ENCODE results near the gene ARSA. TPM values are rescaled to one million over a fixed set of nuclear protein-coding genes. Genes with fewer than 3 reads are reported as not detected.

The ARSA gene
- total and polyA plus RNA-seq, 7 donors: 10.8 to 56.9 (median 24.8) TPM

- no peak for TF ChIP-seq CTCF (IDR thresholded peaks at IDR 0.05)
- no peak for TF ChIP-seq POLR2AphosphoS5 (IDR thresholded peaks at IDR 0.05)
- no peak for TF ChIP-seq POLR2A (IDR thresholded peaks at IDR 0.05)
- no peak for TF ChIP-seq EP300 (IDR thresholded peaks at IDR 0.05)
- Histone ChIP-seq H3K27me3 (peaks cover 16 to 88% (median 51%) of the 10 kb centered on the region in 3 donors), H3K4me1 (no peaks in the 10 kb centered on the region), H3K36me3 (no peaks in the 10 kb centered on the region), H3K27ac (no peak overlapping the region), H3K4me3 (no peak overlapping the region), H3K9me3 (no peaks in the 10 kb centered on the region)
- 73 to 86% methylated on average over 18 of the region's 18 CpGs for WGBS, 2 donors
- intact Hi-C loops (cut with DNase I): no loop called here
- no peak for DNase-seq
Observed at GRCh38 chr22:50606946-50607658, 20.9 kb downstream of the ARSA start.

- Histone ChIP-seq H3K27me3 (peaks cover 16 to 88% (median 55%) of the 10 kb centered on the region in 3 donors), H3K27ac (no peak overlapping the region), H3K9me3 (no peaks in the 10 kb centered on the region), H3K4me1 (peaks cover 0 to under 1% (median 0%) of the 10 kb centered on the region in 4 donors), H3K36me3 (no peaks in the 10 kb centered on the region), H3K4me3 (no peak overlapping the region)
- 69 to 77% methylated on average over 19 of the region's 19 CpGs for WGBS, 2 donors
- intact Hi-C loops (cut with DNase I): no loop called here
- peak; percentile 59 for DNase-seq
- no peak for TF ChIP-seq POLR2A (IDR thresholded peaks at IDR 0.05)
- no peak for TF ChIP-seq CTCF (IDR thresholded peaks at IDR 0.05)
- TF ChIP-seq POLR2AphosphoS5 (IDR thresholded peaks at IDR 0.05): no peak
- TF ChIP-seq EP300 (IDR thresholded peaks at IDR 0.05): no peak
Observed at GRCh38 chr22:50606165-50606945, 21.6 kb downstream of the ARSA start.

- no peak for TF ChIP-seq CTCF (IDR thresholded peaks at IDR 0.05)
- no peak for TF ChIP-seq EP300 (IDR thresholded peaks at IDR 0.05)
- no peak for TF ChIP-seq POLR2A (IDR thresholded peaks at IDR 0.05)
- no peak for TF ChIP-seq POLR2AphosphoS5 (IDR thresholded peaks at IDR 0.05)
- Histone ChIP-seq H3K27me3 (peaks cover 21 to 88% (median 62%) of the 10 kb centered on the region in 3 donors), H3K4me3 (no peak overlapping the region), H3K36me3 (no peaks in the 10 kb centered on the region), H3K27ac (no peak overlapping the region), H3K4me1 (peaks cover 0 to 8% (median 6%) of the 10 kb centered on the region in 4 donors), H3K9me3 (no peaks in the 10 kb centered on the region)
- intact Hi-C loops (cut with DNase I): no loop called here
- no peak for DNase-seq
- WGBS, 2 donors: 87 to 88% methylated on average over 20 of the region's 20 CpGs
Observed at GRCh38 chr22:50605613-50606074, 22.3 kb downstream of the ARSA start.

GRCh38 chr22:50605002-50605612, 22.8 kb downstream of the ARSA start:
- peaks cover 25 to 88% (median 67%) of the 10 kb centered on the region in 3 donors for H3K27me3 ChIP-seq
- intact Hi-C loops (cut with DNase I): no loop called here
- 84% methylated on average over 23 of the region's 23 CpGs for WGBS, 2 donors

More at GRCh38 chr22:50605002-50605612, 22.8 kb downstream of the ARSA start:
- Histone ChIP-seq H3K36me3 (no peaks in the 10 kb centered on the region), H3K9me3 (no peaks in the 10 kb centered on the region), H3K4me3 (no peak overlapping the region), H3K4me1 (peaks cover 0 to 13% (median 10%) of the 10 kb centered on the region in 4 donors), H3K27ac (no peak overlapping the region)
- peak; percentile 57 for DNase-seq
- no peak for TF ChIP-seq CTCF (IDR thresholded peaks at IDR 0.05)
- no peak for TF ChIP-seq POLR2AphosphoS5 (IDR thresholded peaks at IDR 0.05)
- TF ChIP-seq EP300 (IDR thresholded peaks at IDR 0.05): no peak
- no peak for TF ChIP-seq POLR2A (IDR thresholded peaks at IDR 0.05)

All from sigmoid colon (tissue), 7 donors.